ENCODE measurements around the gene PLG.
"Not testable (repeated sequence)": the region's sequence is repeated elsewhere in the genome, so short reads cannot be mapped to it uniquely, and the experiment has no call there.

PLG gene

DNA sequence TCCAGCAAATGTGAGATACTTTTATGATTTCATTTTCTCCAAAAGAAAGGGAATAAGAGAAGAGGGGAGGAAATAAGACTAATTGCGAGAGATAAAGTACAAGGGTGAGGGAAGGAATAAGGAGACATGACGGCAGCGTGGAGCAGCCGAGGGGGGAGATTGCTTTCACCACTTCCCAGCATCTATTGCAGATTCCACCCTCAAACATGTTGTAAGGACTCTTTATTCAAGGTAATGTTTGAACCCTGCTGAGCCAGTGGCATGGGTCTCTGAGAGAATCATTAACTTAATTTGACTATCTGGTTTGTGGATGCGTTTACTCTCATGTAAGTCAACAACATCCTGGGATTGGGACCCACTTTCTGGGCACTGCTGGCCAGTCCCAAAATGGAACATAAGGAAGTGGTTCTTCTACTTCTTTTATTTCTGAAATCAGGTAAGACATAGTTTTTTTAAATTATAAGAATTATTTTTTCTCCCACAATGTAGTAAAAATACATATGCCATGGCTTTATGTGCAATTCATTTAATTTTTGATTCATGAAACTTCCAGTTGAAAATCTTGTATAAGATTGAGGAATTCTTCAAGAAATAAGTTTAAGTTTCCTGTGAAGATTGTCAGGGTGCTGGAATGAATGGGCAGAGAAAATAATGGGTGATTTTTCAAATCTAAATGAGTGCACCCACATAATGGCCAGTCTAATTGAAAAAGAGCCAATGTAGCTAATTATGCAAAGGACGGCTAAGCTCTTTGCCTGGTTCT lies at the start of gene PLG:
PLG (plus strand) TSS at position 327 of the 763 bp plus-strand sequence; CDS start at position 388, 61 bp downstream.
- H3K4me3 ChIP-seq (ENCODE audit: low read depth, low read length); DNase-seq (ENCODE audit: low read depth): not testable (repeated sequence)

DNA sequence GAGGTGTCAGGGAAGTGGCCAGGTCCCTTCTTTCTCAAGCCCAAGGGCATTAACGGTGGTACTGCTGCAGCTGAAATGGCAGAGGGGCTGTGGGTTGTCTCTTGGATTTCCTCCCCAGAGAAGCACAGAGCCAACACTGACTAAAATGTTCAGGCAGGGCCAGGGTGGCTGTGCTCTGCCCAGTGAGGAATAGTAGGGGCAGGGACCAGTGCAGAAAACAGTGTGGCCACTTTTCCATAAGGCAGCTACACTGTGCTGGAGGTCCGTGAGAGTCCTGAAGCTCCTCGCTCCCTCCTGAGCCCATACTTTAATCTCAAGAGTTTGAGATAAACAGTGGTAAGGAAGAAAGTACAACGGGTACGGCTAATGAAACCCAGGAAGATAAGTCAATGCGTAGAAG lies 42.5 kb upstream of the PLG start:
- TF ChIP-seq MYC (IDR thresholded peaks at IDR 0.05; ENCODE audit: low read depth, low read length) (no peak), POLR2A (IDR thresholded peaks at IDR 0.05; ENCODE audit: extremely low read depth, insufficient read length) (no peak)
- TF ChIP-seq, protein P1, sequence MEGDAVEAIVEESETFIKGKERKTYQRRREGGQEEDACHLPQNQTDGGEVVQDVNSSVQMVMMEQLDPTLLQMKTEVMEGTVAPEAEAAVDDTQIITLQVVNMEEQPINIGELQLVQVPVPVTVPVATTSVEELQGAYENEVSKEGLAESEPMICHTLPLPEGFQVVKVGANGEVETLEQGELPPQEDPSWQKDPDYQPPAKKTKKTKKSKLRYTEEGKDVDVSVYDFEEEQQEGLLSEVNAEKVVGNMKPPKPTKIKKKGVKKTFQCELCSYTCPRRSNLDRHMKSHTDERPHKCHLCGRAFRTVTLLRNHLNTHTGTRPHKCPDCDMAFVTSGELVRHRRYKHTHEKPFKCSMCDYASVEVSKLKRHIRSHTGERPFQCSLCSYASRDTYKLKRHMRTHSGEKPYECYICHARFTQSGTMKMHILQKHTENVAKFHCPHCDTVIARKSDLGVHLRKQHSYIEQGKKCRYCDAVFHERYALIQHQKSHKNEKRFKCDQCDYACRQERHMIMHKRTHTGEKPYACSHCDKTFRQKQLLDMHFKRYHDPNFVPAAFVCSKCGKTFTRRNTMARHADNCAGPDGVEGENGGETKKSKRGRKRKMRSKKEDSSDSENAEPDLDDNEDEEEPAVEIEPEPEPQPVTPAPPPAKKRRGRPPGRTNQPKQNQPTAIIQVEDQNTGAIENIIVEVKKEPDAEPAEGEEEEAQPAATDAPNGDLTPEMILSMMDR (IDR thresholded peaks at IDR 0.05; ENCODE audit: low read depth, low read length) = no peak
- TF ChIP-seq, protein P2, sequence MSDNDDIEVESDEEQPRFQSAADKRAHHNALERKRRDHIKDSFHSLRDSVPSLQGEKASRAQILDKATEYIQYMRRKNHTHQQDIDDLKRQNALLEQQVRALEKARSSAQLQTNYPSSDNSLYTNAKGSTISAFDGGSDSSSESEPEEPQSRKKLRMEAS (IDR thresholded peaks at IDR 0.05; ENCODE audit: low read depth, low read length) = no peak

DNA sequence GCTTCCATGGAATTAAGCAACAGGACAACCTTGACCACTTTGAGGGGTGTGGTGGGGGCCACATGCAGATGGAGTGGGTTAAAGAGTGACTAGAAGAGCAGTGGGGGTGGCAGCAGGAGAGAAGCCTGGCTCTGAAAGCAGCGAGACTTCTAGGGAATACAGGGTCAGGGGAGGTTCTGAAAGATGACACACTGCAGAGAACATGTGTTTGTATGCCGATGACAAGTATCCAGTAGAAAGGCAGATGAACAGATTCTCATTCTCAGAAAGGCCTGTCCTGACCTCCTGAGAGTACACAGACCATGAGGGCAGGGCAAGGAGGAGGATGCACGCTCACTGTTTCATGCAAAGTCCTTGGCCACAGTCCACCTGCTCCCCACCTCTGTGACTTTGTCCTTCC lies 40.8 kb upstream of the PLG start:
- no peak for DNase-seq (ENCODE audit: low read depth)
- H3K4me3 ChIP-seq (ENCODE audit: low read depth, low read length) = no peak overlapping the region
- TF ChIP-seq MYC (IDR thresholded peaks at IDR 0.05; ENCODE audit: low read depth, low read length) = no peak
- TF ChIP-seq, protein P1 (IDR thresholded peaks at IDR 0.05; ENCODE audit: low read depth, low read length) = no peak
- TF ChIP-seq POLR2A (IDR thresholded peaks at IDR 0.05; ENCODE audit: extremely low read depth, insufficient read length) = no peak
- TF ChIP-seq, protein P2 (IDR thresholded peaks at IDR 0.05; ENCODE audit: low read depth, low read length) = no peak

More for the DNA sequence above, 42.5 kb upstream of the PLG start:
- no peak overlapping the region for H3K4me3 ChIP-seq (ENCODE audit: low read depth, low read length)
- DNase-seq (ENCODE audit: low read depth) = no peak

DNA sequence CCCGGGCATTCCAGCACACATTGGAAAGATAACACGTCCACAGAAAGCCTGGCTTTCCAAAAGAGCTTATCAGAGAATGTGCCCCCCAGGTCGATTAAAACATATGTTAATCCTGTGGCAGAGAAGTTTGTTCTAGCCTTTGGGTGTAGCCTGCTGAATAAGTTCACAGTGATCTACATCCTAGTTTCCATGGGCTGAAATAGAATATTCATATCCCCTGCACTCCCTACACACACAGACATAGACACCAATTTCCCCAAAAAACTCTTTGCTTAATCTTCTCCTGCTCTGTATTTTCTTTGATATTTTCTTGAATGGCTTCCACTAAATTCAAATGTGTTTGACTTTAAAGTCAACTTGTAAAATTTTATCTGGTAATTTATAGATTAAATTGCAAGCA lies 39.6 kb upstream of the PLG start:
- no peak for DNase-seq (ENCODE audit: low read depth)
- TF ChIP-seq, protein P2 (IDR thresholded peaks at IDR 0.05; ENCODE audit: low read depth, low read length) = no peak
- no peak for TF ChIP-seq POLR2A (IDR thresholded peaks at IDR 0.05; ENCODE audit: extremely low read depth, insufficient read length)
- TF ChIP-seq MYC (IDR thresholded peaks at IDR 0.05; ENCODE audit: low read depth, low read length) = no peak
- TF ChIP-seq, protein P1 (IDR thresholded peaks at IDR 0.05; ENCODE audit: low read depth, low read length) = no peak
- no peak overlapping the region for H3K4me3 ChIP-seq (ENCODE audit: low read depth, low read length)

DNA sequence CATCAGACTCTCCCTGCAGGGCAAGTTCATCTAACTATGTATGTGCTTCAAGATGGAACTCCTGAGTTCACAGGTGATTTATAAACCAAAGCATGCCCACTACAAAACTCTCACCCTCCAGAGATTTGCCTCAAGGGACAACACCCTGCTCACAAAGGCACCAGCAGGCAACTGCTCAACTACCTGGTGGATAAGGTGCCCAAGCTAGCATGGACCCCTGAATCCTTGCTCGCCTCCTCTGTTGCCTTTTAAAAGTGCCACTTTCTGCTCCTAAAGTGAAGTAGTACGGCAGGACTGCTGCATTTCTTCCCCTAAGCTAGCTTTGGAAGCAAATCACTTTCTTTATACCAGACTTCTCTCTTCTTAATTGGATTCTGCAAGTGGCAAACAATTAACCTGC lies 39.2 kb upstream of the PLG start:
- H3K4me3 ChIP-seq (ENCODE audit: low read depth, low read length) = no peak overlapping the region
- TF ChIP-seq, protein P2 (IDR thresholded peaks at IDR 0.05; ENCODE audit: low read depth, low read length) = no peak
- TF ChIP-seq POLR2A (IDR thresholded peaks at IDR 0.05; ENCODE audit: extremely low read depth, insufficient read length) = no peak
- TF ChIP-seq, protein P1 (IDR thresholded peaks at IDR 0.05; ENCODE audit: low read depth, low read length) = no peak
- no peak for TF ChIP-seq MYC (IDR thresholded peaks at IDR 0.05; ENCODE audit: low read depth, low read length)
- no peak for DNase-seq (ENCODE audit: low read depth)

DNA sequence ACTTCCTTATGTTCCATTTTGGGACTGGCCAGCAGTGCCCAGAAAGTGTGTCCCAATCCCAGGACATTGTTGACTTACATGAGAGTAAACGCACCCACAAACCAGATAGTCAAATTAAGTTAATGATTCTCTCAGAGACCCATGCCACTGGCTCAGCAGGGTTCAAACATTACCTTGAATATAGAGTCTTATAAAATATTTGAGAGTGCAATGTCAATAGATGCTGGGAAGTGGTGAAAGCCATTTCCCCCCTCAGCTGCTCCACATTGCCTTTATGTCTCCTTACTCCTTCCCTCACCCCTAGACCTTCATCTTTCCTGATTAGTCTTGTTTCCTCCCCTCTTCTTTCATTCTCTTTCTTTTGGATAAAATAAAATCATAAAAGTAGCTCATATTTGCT lies 37.8 kb upstream of the PLG start, which contains the start of gene LPA:
LPA (minus strand) TSS at position 78 of the 400 bp plus-strand sequence; CDS start at position 17, 61 bp downstream.
- not testable (repeated sequence) for DNase-seq (ENCODE audit: low read depth); H3K4me3 ChIP-seq (ENCODE audit: low read depth, low read length)
